BE2C (cell line): ENCODE data around the gene GLI1.
"Not testable (repeated sequence)": the region's sequence is repeated elsewhere in the genome, so short reads cannot be mapped to it uniquely, and the experiment has no call there.

ENCODE experiments used
- DNase-seq: peaks from one replicate; pipeline ENCODE4 v3.0.0-alpha.2; 2020
- H3K27me3 ChIP-seq: fragments of 250-450 bp; sonication (Bioruptor Pico); 2 replicates; pipeline ENCODE4 v1.5.1; 2020; ENCODE audit warnings: mild to moderate bottlenecking
- H3K36me3 ChIP-seq: fragments of 250-450 bp; sonication (Bioruptor Pico); 2 replicates; pipeline ENCODE4 v1.5.1; 2020; ENCODE audit warnings: mild to moderate bottlenecking
- H3K4me1 ChIP-seq: fragments of 250-450 bp; sonication (Bioruptor Pico); 2 replicates; pipeline ENCODE4 v1.5.1; 2020
- H3K4me3 ChIP-seq: 2 replicates; pipeline ENCODE4 v1.5.1; 2011; ENCODE audit warnings: low read depth, low read length
- H3K9me3 ChIP-seq: fragments of 250-450 bp; sonication (Bioruptor Pico); 2 replicates; pipeline ENCODE4 v1.5.1; 2020
- TF ChIP-seq, protein P1 (sequence below): IDR thresholded peaks from 2 replicates; pipeline ENCODE4 v1.5.1; 2012; ENCODE audit warnings: mild to moderate bottlenecking, low read depth, low read length

The GLI1 gene

DNA sequence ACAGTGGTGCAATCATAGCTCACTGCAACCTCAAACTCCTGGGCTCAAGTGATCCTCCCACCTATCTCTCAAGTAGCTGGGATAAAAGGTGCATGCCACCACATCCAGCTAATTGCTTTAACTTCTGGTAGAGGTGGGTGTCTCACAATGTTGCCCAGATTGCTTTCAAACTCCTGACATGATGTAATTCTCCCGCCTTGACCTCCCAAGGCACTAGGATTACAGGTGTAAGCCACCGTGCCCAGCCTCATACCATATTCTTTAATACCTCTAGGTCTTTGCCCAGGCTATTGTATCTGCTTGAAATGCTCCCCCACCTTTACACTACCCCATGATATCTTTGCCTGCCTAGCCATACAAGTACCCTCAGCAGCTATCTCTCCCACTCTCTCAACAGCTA lies 40.1 kb upstream of the GLI1 start:
- DNase-seq = no peak

GRCh38 chr12:57420482-57420881 lies 39.1 kb upstream of the GLI1 start:
- H3K4me1 ChIP-seq = no peaks in the 10 kb centered on the region; the same call in 1 of the 2 replicates
- H3K4me3 ChIP-seq = no peak overlapping the region
- DNase-seq = no peak
- TF ChIP-seq, protein P1, sequence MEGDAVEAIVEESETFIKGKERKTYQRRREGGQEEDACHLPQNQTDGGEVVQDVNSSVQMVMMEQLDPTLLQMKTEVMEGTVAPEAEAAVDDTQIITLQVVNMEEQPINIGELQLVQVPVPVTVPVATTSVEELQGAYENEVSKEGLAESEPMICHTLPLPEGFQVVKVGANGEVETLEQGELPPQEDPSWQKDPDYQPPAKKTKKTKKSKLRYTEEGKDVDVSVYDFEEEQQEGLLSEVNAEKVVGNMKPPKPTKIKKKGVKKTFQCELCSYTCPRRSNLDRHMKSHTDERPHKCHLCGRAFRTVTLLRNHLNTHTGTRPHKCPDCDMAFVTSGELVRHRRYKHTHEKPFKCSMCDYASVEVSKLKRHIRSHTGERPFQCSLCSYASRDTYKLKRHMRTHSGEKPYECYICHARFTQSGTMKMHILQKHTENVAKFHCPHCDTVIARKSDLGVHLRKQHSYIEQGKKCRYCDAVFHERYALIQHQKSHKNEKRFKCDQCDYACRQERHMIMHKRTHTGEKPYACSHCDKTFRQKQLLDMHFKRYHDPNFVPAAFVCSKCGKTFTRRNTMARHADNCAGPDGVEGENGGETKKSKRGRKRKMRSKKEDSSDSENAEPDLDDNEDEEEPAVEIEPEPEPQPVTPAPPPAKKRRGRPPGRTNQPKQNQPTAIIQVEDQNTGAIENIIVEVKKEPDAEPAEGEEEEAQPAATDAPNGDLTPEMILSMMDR = no peak
- H3K36me3 ChIP-seq = no peaks in the 10 kb centered on the region; the same call in 1 of the 2 replicates
- no peaks in the 10 kb centered on the region for H3K9me3 ChIP-seq
- H3K27me3 ChIP-seq = no peaks in the 10 kb centered on the region

More for the DNA sequence above, 40.1 kb upstream of the GLI1 start:
- H3K9me3 ChIP-seq = no peaks in the 10 kb centered on the region
- H3K4me1 ChIP-seq = no peaks in the 10 kb centered on the region; the same call in 1 of the 2 replicates
- TF ChIP-seq, protein P1 = no peak
- no peaks in the 10 kb centered on the region; the same call in 1 of the 2 replicates for H3K36me3 ChIP-seq
- no peaks in the 10 kb centered on the region for H3K27me3 ChIP-seq
- H3K4me3 ChIP-seq = no peak overlapping the region

DNA sequence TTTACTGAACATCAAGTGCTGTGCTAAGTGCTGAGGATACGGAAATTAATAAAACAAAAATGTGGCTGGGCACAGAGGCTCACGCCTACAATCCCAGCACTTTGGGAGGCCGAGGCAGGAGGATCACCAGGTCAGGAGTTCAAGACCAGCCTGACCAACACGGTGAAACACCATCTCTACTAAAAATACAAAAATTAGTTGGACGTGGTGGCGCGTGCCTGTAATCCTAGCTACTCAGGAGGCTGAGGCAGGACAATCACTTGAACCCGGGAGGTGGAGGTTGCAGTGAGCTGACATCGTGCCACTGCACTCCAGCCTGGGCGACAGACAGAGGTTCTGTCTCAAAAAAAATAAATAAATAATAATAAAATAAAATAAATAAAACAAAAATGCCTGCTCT lies 32.6 kb upstream of the GLI1 start:
- H3K9me3 ChIP-seq, H3K36me3 ChIP-seq, DNase-seq, H3K4me1 ChIP-seq, H3K4me3 ChIP-seq, H3K27me3 ChIP-seq: not testable (repeated sequence)

DNA sequence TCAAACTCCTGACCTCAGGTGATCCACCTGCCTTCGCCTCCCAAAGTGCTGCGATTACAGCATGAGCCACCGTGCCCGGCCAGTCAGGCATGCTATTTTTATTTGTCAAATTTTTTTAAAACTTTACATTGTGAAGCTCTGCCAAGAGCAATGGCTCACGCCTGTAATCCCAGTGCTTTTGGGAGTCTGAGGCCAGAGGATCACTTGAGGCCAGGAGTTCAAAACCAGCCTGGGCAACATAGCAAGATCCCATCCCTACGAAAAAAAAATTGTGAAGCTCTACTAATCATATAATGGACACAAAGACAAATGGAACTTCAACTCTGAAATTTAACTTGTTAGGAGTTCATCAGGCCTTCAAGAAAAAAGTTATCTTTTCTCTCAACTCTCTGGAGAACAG lies 30.6 kb upstream of the GLI1 start:
- TF ChIP-seq, protein P1 = no peak
- H3K4me3 ChIP-seq = no peak overlapping the region
- no peaks in the 10 kb centered on the region for H3K9me3 ChIP-seq
- no peak for DNase-seq
- no peaks in the 10 kb centered on the region for H3K4me1 ChIP-seq
- H3K36me3 ChIP-seq = no peaks in the 10 kb centered on the region; the same call in 1 of the 2 replicates
- no peaks in the 10 kb centered on the region for H3K27me3 ChIP-seq

DNA sequence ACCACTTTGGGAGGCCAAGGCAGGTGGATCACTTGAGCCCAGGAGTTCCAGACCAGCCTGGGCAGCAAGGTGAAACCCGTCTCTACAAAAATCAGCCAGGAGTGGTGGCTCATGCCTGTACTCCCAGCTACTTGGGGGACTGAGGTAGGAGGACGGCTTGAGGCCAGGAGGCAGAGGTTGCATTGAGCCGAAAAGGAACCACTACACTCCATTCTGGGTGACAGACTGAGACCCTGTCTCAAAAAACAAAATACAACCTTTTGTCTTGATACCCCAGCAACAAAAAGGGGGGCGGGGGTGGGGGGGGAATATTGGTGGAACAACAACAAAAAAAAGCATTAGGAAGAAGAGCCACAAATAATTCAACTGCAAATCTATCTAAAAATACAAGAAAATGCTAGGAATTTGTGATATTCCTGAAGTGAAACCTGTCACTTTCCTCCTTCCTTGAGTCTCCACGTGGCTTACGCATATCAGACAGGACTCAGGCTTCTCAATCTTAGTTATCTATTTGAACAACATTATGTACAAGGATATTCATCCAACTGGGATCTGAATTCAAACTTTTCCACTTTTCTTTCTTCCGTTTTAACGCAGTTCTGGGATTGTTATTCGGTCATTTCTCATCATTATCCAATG lies 30.0 kb upstream of the GLI1 start:
- TF ChIP-seq, protein P1 = no peak
- H3K27me3 ChIP-seq = no peaks in the 10 kb centered on the region
- H3K9me3 ChIP-seq = no peaks in the 10 kb centered on the region
- peak overlapping the region; percentile 74 for H3K4me3 ChIP-seq
- H3K36me3 ChIP-seq = no peaks in the 10 kb centered on the region
- no peak for DNase-seq
- H3K4me1 ChIP-seq = no peaks in the 10 kb centered on the region

GRCh38 chr12:57430112-57430930 lies 29.3 kb upstream of the GLI1 start:
- Histone ChIP-seq H3K27me3 (no peaks in the 10 kb centered on the region), H3K4me1 (no peaks in the 10 kb centered on the region), H3K9me3 (no peaks in the 10 kb centered on the region), H3K4me3 (peak overlapping the region; percentile 74), H3K36me3 (no peaks in the 10 kb centered on the region)
- TF ChIP-seq, protein P1 = no peak
- peak; percentile 65 for DNase-seq
